ENCODE results near the gene SYNJ2BP. TPM values are rescaled to one million over a fixed set of nuclear protein-coding genes. Genes with fewer than 3 reads are reported as not detected.
"Not testable (repeated sequence)": the region's sequence is repeated elsewhere in the genome, so short reads cannot be mapped to it uniquely, and the experiment has no call there.

SYNJ2BP gene
- total RNA-seq, 1 donor, result 7.3 TPM

DNA sequence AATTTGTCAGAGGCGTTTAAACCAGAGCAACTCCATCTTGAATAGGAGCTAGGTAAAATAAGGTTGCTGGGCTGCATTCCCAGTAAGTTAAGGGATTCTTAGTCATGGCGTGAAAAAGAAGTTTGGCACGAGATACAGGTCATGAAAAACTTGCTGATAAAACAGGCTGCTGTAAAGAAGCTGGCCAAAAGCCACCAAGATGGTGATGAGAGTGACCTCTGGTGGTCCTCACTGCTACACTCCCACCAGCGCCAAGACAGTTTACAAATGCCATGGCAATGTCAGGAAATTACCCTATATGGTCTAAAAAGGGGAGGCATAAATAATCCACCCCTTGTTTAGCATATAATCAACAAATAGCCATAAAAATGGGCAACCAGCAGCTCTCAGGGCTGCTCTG, 13.6 kb downstream of the SYNJ2BP start:
- H3K4me3 ChIP-seq (ENCODE audit: low read length); H3K27me3 ChIP-seq (ENCODE audit: insufficient read depth, low read length); H3K9me3 ChIP-seq (ENCODE audit: low read depth, low read length); H3K4me1 ChIP-seq (ENCODE audit: insufficient read depth, low read length): not testable (repeated sequence)

DNA sequence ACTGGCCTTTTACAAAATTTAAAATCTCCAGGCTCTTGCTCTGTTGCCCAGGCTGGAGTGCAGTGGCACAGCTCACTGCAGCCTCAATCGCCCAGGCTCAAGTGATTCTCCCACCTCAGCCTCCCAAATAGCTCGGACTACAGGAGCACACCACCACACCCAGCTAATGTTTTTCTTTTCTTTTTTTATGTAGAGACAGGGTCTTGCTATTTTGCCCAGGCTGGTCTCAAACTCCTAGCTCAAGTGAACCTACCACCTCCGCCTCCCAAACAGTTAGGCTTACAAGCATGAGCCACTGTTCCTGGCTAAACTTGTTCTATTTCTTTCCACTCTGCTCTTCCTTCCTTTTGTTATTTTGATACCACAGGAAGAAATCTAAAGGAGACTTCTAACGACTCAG, 15.2 kb downstream of the SYNJ2BP start:
- Histone ChIP-seq H3K27me3 (ENCODE audit: insufficient read depth, low read length) (no peaks in the 10 kb centered on the region), H3K9me3 (ENCODE audit: low read depth, low read length) (no peaks in the 10 kb centered on the region), H3K4me3 (ENCODE audit: low read length) (no peak overlapping the region)

DNA sequence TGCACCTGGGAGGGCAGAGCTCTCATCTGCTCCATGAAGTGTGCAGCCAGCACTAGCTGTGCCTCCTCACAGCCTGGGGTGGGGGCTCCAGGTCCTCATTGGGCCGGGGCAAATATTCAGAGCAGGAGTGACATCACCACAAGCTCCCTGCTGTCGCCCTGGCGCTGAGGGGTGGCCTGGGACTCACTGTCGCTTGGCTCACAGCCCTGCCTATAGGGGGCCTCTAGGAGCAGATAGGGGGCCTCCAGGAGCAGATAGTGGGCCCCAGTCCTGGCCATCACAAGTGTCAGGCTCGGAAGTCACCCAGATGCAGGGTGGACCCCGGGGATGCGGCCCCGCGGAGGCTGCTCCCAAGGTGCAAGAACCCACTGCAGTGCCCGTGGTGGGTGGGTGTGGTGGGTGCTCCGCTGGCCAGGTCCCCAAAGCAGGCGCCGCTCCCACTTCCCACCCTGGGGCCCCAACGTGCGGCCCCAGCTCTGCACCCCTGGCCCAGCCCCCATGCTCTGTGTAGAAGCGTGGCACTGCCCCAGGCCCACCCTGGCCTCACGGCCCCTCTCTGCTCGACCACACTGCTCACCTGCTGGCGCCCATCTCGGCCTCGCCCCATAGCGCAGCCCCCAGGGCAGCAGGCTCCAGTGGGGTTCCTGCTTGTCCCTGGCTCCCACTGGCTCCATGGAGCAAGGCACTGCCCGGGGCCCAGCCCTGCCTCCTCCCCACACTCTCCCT, 18.0 kb downstream of the SYNJ2BP start:
- H3K4me3 ChIP-seq (ENCODE audit: low read length), result no peak overlapping the region
- H3K27me3 ChIP-seq (ENCODE audit: insufficient read depth, low read length), result no peaks in the 10 kb centered on the region
- H3K9me3 ChIP-seq (ENCODE audit: low read depth, low read length), result no peaks in the 10 kb centered on the region
- no peaks in the 10 kb centered on the region for H3K4me1 ChIP-seq (ENCODE audit: insufficient read depth, low read length)

More for the DNA sequence above, 15.2 kb downstream of the SYNJ2BP start:
- no peaks in the 10 kb centered on the region for H3K4me1 ChIP-seq (ENCODE audit: insufficient read depth, low read length)

DNA sequence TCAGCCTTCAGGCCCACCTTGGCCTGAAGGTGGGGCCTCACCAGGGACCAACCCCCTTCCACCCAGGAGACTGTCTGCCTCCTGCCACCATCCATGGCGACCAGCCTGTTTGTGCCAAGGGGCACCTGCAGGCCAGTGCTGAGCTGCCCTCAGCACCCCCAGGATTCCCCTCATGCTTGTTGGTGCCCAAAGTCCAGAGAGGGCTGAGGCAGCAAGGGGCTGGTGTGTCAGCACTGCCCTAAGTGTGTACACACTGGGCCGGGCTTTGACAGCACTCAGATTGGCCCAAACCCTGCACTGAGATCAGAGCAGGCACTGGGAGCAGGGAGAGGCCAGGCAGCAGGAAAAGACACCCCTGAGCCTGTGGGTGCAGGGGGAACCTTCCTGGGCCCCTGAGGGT, 18.6 kb downstream of the SYNJ2BP start:
- H3K4me3 ChIP-seq (ENCODE audit: low read length), result no peak overlapping the region

DNA sequence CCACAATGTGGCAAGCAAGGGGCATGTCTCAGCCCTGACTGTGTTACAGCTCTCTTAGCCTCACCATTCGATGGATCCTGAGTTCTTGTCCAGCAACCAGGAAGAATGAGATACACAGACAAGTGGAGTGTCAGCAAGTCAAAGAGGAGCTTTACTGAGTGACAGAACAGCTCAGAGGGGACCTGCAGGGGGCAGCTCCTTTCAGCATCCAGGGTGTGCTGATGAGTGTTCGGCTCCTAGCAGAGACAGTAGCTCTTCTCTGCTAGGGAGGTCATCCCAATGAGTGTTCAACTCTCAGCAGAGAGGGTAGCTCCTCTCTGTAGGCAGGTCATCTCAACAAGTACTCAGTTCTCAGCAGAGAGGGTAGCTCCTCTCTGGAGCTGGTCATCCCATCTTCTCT, 19.1 kb downstream of the SYNJ2BP start:
- H3K4me3 ChIP-seq (ENCODE audit: low read length), result no peak overlapping the region
- H3K9me3 ChIP-seq (ENCODE audit: low read depth, low read length), result no peaks in the 10 kb centered on the region
- H3K4me1 ChIP-seq (ENCODE audit: insufficient read depth, low read length), result no peaks in the 10 kb centered on the region
- no peaks in the 10 kb centered on the region for H3K27me3 ChIP-seq (ENCODE audit: insufficient read depth, low read length)

More for the DNA sequence above, 18.6 kb downstream of the SYNJ2BP start:
- H3K27me3 ChIP-seq (ENCODE audit: insufficient read depth, low read length), result no peaks in the 10 kb centered on the region
- no peaks in the 10 kb centered on the region for H3K9me3 ChIP-seq (ENCODE audit: low read depth, low read length)
- no peaks in the 10 kb centered on the region for H3K4me1 ChIP-seq (ENCODE audit: insufficient read depth, low read length)

DNA sequence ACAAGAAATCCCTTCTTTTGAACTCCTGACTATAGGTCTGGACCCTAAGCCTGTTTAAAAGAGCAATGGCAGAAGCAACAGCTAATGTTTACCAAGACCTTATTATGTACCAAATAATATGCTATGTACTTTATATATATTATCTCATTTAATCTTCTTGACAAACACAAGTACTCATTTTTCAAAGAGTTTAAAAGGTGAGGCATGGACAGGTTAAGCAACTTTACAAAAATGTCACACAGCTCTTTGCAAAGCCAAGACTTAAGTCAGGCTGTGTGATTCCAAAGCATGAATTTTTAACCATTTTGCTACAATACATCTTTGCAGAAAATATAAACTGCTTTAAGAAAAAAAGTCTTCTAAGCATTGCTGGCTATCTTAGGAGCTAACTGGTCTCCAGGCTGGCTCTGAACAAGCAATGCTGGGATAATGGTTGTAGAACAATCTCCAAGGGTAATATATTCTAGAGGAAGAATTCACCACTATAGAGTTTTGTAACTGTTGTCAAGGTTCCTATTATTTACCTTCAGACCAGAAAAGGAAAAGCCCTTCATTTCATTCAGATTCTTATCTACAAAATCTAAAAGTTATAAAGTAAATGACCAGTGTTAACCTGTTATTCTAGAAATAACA, 22.1 kb downstream of the SYNJ2BP start:
- H3K27me3 ChIP-seq (ENCODE audit: insufficient read depth, low read length), result no peaks in the 10 kb centered on the region
- no peak overlapping the region for H3K4me3 ChIP-seq (ENCODE audit: low read length)
- no peaks in the 10 kb centered on the region for H3K9me3 ChIP-seq (ENCODE audit: low read depth, low read length)
- H3K4me1 ChIP-seq (ENCODE audit: insufficient read depth, low read length), result no peaks in the 10 kb centered on the region

DNA sequence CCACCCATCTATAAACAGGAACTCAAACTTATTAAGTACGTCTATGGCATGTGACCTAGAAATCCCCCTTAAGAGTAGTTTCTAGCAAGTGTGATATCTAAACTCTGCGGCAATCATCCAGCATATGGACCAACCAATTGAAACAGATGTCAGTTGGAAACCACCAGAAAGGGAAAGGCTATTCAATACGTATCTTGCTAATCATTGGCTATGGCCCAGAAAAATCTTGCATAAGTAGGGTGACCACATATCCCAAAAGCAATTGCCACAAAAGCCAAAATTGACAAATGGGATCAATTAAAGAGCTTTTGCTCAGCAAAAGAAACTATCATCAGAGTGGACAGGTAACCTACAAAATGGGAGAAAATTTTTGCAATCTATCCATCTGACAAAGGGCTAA, 24.2 kb downstream of the SYNJ2BP start:
- H3K4me3 ChIP-seq (ENCODE audit: low read length), result no peak overlapping the region
- H3K27me3 ChIP-seq (ENCODE audit: insufficient read depth, low read length), result no peaks in the 10 kb centered on the region
- no peaks in the 10 kb centered on the region for H3K4me1 ChIP-seq (ENCODE audit: insufficient read depth, low read length)
- no peaks in the 10 kb centered on the region for H3K9me3 ChIP-seq (ENCODE audit: low read depth, low read length)

DNA sequence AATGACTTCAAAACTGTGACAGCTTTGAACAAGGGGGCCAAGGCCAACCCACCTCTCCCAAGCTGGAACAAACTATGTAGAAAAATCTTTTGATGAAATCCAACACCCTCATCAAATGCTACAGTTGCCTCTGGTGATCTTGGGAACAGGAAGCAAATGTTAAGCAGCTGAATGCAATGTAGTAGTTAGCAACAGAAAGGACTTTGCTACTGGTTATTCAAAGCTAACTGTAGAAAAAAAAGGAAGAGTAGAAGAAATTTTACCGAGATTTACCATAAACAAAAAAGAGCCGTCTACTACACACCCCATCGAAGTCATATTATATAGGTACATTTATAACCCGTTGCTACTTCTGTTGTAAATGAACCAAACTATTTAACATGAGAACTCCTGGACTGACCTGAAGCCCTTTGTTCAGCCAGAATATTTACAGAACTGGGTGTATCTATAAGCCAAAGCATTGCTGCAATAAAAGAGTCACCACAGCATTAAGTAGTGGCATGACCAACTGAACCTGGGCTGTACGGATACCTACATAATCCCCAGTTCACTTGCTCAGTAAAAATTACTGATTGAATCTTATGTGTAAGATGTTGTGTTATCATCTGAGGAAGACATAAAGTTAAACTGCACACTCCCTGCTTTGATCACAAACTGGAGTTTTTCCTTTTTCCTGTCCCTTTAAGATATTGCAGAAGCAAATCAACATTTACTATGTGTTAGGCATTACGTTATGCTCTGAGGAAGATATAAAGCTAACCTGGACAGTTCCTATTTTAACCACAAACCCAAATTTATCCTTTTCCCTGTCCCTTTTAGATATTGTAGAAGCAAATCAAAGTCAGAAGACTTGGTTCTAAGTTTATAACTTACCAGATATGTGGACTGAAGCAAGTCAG, 25.1 kb downstream of the SYNJ2BP start:
- H3K4me1 ChIP-seq (ENCODE audit: insufficient read depth, low read length), result no peaks in the 10 kb centered on the region
- H3K27me3 ChIP-seq (ENCODE audit: insufficient read depth, low read length), result no peaks in the 10 kb centered on the region
- H3K9me3 ChIP-seq (ENCODE audit: low read depth, low read length), result no peaks in the 10 kb centered on the region
- no peak overlapping the region for H3K4me3 ChIP-seq (ENCODE audit: low read length)

DNA sequence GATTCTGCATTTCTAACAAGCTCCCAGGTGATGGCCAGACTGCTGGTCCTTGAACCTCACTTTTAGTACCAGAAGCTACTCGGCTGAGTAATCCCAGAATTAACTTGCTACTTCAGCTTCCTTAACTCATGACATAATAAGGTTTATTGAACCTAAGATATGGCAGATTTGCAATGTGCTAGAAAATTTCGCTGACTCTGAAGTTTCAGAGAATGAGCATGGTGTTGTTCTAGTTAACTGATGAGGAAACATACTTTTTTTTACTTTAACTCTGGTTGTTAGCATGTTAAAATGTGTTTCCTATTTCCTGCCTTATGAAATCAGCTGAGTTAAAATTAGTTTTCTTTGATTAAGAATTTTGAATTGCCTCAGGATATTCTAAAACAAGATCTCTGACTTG, 34.4 kb downstream of the SYNJ2BP start:
- Histone ChIP-seq H3K27me3 (ENCODE audit: insufficient read depth, low read length) (no peaks in the 10 kb centered on the region), H3K4me1 (ENCODE audit: insufficient read depth, low read length) (no peaks in the 10 kb centered on the region), H3K9me3 (ENCODE audit: low read depth, low read length) (no peaks in the 10 kb centered on the region), H3K4me3 (ENCODE audit: low read length) (no peak overlapping the region)

DNA sequence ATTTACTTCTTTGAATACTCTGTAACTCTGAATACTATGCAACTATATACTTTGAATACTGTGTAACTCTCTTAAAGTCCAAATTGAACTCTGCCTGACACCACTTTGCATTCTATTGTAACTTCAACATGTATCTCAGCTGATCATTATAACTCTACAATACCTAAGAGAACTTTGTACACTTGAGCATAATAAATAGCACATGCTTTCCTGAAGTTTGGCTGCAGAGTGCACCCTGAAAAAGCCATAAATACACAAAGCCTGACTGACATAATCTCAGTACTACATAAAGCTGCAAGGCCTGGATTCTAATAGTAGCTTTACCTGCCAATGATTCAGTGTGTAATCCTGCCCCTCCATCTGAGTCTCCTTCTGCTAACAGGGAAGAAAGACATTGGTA, 36.1 kb downstream of the SYNJ2BP start:
- no peaks in the 10 kb centered on the region for H3K9me3 ChIP-seq (ENCODE audit: low read depth, low read length)
- no peak overlapping the region for H3K4me3 ChIP-seq (ENCODE audit: low read length)
- H3K27me3 ChIP-seq (ENCODE audit: insufficient read depth, low read length), result no peaks in the 10 kb centered on the region
- no peaks in the 10 kb centered on the region for H3K4me1 ChIP-seq (ENCODE audit: insufficient read depth, low read length)

DNA sequence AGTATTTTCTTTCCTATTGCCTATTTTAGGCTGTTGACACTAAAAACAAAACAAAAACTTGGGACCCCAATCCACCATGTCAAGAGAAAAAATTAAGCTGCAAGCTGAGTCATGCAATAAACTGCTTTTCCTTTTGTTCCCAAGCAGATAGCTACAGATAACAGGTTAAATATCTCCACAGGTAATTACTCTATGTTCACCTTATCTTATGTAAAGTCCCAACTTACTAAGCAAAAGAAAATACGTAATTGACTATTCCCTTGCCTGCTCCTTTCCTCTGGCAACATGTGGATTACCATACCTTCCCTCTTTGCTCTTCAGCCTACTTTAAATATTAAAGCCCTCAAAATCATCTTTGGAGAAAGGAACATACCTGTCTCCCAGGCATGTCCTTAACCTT, 38.2 kb downstream of the SYNJ2BP start:
- Histone ChIP-seq H3K4me1 (ENCODE audit: insufficient read depth, low read length) (no peaks in the 10 kb centered on the region), H3K27me3 (ENCODE audit: insufficient read depth, low read length) (no peaks in the 10 kb centered on the region), H3K4me3 (ENCODE audit: low read length) (no peak overlapping the region)

More for the DNA sequence above, 38.2 kb downstream of the SYNJ2BP start:
- H3K9me3 ChIP-seq (ENCODE audit: low read depth, low read length), result no peaks in the 10 kb centered on the region

Other genes with a start within 250 kb of the SYNJ2BP start
- 1.0 TPM for gene SLC8A3, start 228.1 kb downstream of the SYNJ2BP start, total RNA-seq
- 15.5 TPM for gene COX16, start 57.4 kb downstream of the SYNJ2BP start, total RNA-seq
- gene ADAM21, start 35.1 kb upstream of the SYNJ2BP start, total RNA-seq, result not detected
- 0.52 TPM for gene ADAM20, start 117.9 kb upstream of the SYNJ2BP start, total RNA-seq
- gene MED6, start 183.6 kb upstream of the SYNJ2BP start, total RNA-seq, result 96.3 TPM
- 6.6 TPM for gene TTC9, start 224.8 kb upstream of the SYNJ2BP start, total RNA-seq